ENCODE data around the gene TAGLN. TPM values are rescaled to one million over a fixed set of nuclear protein-coding genes. Genes with fewer than 3 reads are reported as not detected.

The TAGLN gene
- total and polyA plus RNA-seq, 2 of the 8 experiments (the other 6 are each of a cell fraction or from before 2014, with no cell fraction given): 140 to 300 TPM

GRCh38 chr11:117256573-117256972 is 57.4 kb downstream of the TAGLN start:
- Histone ChIP-seq H3K9ac (replicated peaks in 1 of 4; ENCODE audit: extremely low read depth in 1 of 4, low read depth in 3 of 4, low read length in 3 of 4) (no peak overlapping the region), H3K23me2 (ENCODE audit: low read depth, low read length) (no peaks in the 10 kb centered on the region), H2AFZ (ENCODE audit: low read length) (no peak overlapping the region), H3K14ac (ENCODE audit: insufficient read length) (no peak overlapping the region), H4K20me1 (replicated peaks in 1 of 2; ENCODE audit: control insufficient read depth in 1 of 2, insufficient read depth in 2 of 2, low read length in 2 of 2) (no peaks in the 10 kb centered on the region), H3K56ac (replicated peaks; ENCODE audit: insufficient read length, low read depth, low read length) (no peak overlapping the region), H2BK12ac (ENCODE audit: low read depth, low read length) (no peak overlapping the region), H2BK15ac (ENCODE audit: low read length) (no peak overlapping the region), H3K23ac (ENCODE audit: insufficient read length) (no peak overlapping the region), H3K9me3 (ENCODE audit: insufficient read depth in 2 of 2, low read depth in 1 of 2, low read length in 1 of 2) (no peaks in the 10 kb centered on the region), H2BK20ac (ENCODE audit: low read length) (no peak overlapping the region), H3K4ac (replicated peaks; ENCODE audit: insufficient read length, low read depth, low read length) (no peak overlapping the region), H3K4me3 (ENCODE audit: extremely low read depth in 1 of 4, insufficient read depth in 2 of 4, low read depth in 3 of 4, low read length in 4 of 4) (no peak overlapping the region), H4K8ac (ENCODE audit: extremely low read depth, insufficient read depth, low read length) (no peak overlapping the region), H2BK120ac (replicated peaks; ENCODE audit: low read depth, low read length) (no peak overlapping the region), H4K5ac (ENCODE audit: insufficient read length, low read depth, low read length) (no peak overlapping the region), H3K4me1 (replicated peaks in 1 of 4; ENCODE audit: control insufficient read depth in 3 of 4, insufficient read depth in 4 of 4, low read length in 3 of 4) (no peaks in the 10 kb centered on the region), H3K79me1 (ENCODE audit: low read depth, low read length) (no peaks in the 10 kb centered on the region), H2BK5ac (ENCODE audit: low read depth, low read length) (no peak overlapping the region), H3K4me2 (ENCODE audit: insufficient read depth in 1 of 2, low read depth in 2 of 2, low read length in 2 of 2) (no peak overlapping the region), H3K27ac (ENCODE audit: low read depth, low read length) (no peak overlapping the region), H3K18ac (ENCODE audit: extremely low read depth, low read length) (no peak overlapping the region), H3K27me3 (replicated peaks in 1 of 4; ENCODE audit: control insufficient read depth in 3 of 4, extremely low read depth in 1 of 4, insufficient read depth in 3 of 4, low read length in 3 of 4) (no peaks in the 10 kb centered on the region), H2AK5ac (ENCODE audit: low read depth, low read length) (no peak overlapping the region), H4K91ac (replicated peaks; ENCODE audit: insufficient read length, low read length) (no peak overlapping the region), H3K36me3 (ENCODE audit: control insufficient read depth in 2 of 4, insufficient read depth in 4 of 4, low read length in 3 of 4) (peaks cover 0 to 15% (median 2%) of the 10 kb centered on the region in 4 experiments; a peak in 4 of 8 replicates), H3K79me2 (ENCODE audit: control insufficient read depth in 1 of 2, insufficient read depth in 2 of 2, low read length in 2 of 2) (no peaks in the 10 kb centered on the region; a peak in 1 of 4 replicates)
- ChIA-PET CTCF (ENCODE audit: partially characterized antibody) (interaction anchor here (0.6 kb wide), 1 partner anchor 743 kb away, joined by 3 read pairs; no protein-coding TSS in a partner anchor), POLR2A (ENCODE audit: partially characterized antibody) (interaction anchor here (1.1 to 1.9 kb wide), 2 partner anchors 13 to 17 kb away, joined by 3 to 6 read pairs; no protein-coding TSS in a partner anchor)
- FAIRE-seq (no peak), DNase-seq (ENCODE audit: low read depth in 1 of 2, low spot score in 2 of 2) (no peak)
- 65% methylated on average over 2 of the region's 2 CpGs; no CpG with 5 or more reads in 1 of the 2 experiments for WGBS, 2 experiments (ENCODE audit: extremely low coverage in 1 of 2, insufficient coverage in 1 of 2, insufficient read length in 1 of 2, insufficient replicate concordance in 2 of 2, low coverage in 1 of 2, low lambda C conversion rate in 2 of 2, missing lambda C conversion rate in 1 of 2)
- TF ChIP-seq GTF2F1 (IDR thresholded peaks at IDR 0.05; ENCODE audit: borderline replicate concordance, low read depth, low read length): no peak
- TF ChIP-seq RFX5 (IDR thresholded peaks at IDR 0.05; ENCODE audit: borderline replicate concordance, low read depth, low read length): no peak

Other genes with a start within 250 kb of the TAGLN start
- gene SIK3, start 100.9 kb upstream of the TAGLN start, total RNA-seq (2021; fragmentation: NEBNext Ultra II Directional; extraction: Animal tissue kit (Norgen Biotek cat#: 25700)): 32.1 and 32.6 TPM in 2 replicates
- 18.3 and 19.9 TPM in 2 replicates for gene SIK3, start 100.9 kb upstream of the TAGLN start, polyA plus RNA-seq (2011; rRNA removed)
- gene PAFAH1B2, start 55.1 kb upstream of the TAGLN start, total RNA-seq (2021; fragmentation: NEBNext Ultra II Directional; extraction: Animal tissue kit (Norgen Biotek cat#: 25700)): 151 and 161 TPM in 2 replicates
- 26.2 and 38.2 TPM in 2 replicates for gene PAFAH1B2, start 55.1 kb upstream of the TAGLN start, polyA plus RNA-seq (2011; rRNA removed)
- 14.6 and 18.5 TPM in 2 replicates for gene SIDT2, start 20.6 kb upstream of the TAGLN start, total RNA-seq (2021; fragmentation: NEBNext Ultra II Directional; extraction: Animal tissue kit (Norgen Biotek cat#: 25700))
- gene SIDT2, start 20.6 kb upstream of the TAGLN start, polyA plus RNA-seq (2011; rRNA removed): 21.1 and 26.7 TPM in 2 replicates
- 38.5 and 45.6 TPM in 2 replicates for gene PCSK7, start 32.7 kb downstream of the TAGLN start, total RNA-seq (2021; fragmentation: NEBNext Ultra II Directional; extraction: Animal tissue kit (Norgen Biotek cat#: 25700))
- gene PCSK7, start 32.7 kb downstream of the TAGLN start, polyA plus RNA-seq (2011; rRNA removed): 23.4 and 38.8 TPM in 2 replicates
- gene RNF214, start 33.3 kb downstream of the TAGLN start, total RNA-seq (2021; fragmentation: NEBNext Ultra II Directional; extraction: Animal tissue kit (Norgen Biotek cat#: 25700)): 33.7 and 35.6 TPM in 2 replicates
- 34.9 and 35.3 TPM in 2 replicates for gene RNF214, start 33.3 kb downstream of the TAGLN start, polyA plus RNA-seq (2011; rRNA removed)
- gene BACE1-AS, start 92.0 kb downstream of the TAGLN start, total RNA-seq (2021; fragmentation: NEBNext Ultra II Directional; extraction: Animal tissue kit (Norgen Biotek cat#: 25700)): 12.2 and 14.9 TPM in 2 replicates
- gene BACE1-AS, start 92.0 kb downstream of the TAGLN start, polyA plus RNA-seq (2011; rRNA removed): 11.8 and 17.4 TPM in 2 replicates
- gene BACE1, start 116.9 kb downstream of the TAGLN start, total RNA-seq (2021; fragmentation: NEBNext Ultra II Directional; extraction: Animal tissue kit (Norgen Biotek cat#: 25700)): 7.5 and 7.7 TPM in 2 replicates
- 7.9 and 9.5 TPM in 2 replicates for gene BACE1, start 116.9 kb downstream of the TAGLN start, polyA plus RNA-seq (2011; rRNA removed)
- gene CEP164, start 128.5 kb downstream of the TAGLN start, total RNA-seq (2021; fragmentation: NEBNext Ultra II Directional; extraction: Animal tissue kit (Norgen Biotek cat#: 25700)): 18.7 and 20.8 TPM in 2 replicates
- 8.4 and 10.5 TPM in 2 replicates for gene CEP164, start 128.5 kb downstream of the TAGLN start, polyA plus RNA-seq (2011; rRNA removed)